G401.6 (cell line): ENCODE measurements around the gene RGR.

ENCODE experiments used
- FAIRE-seq: peaks from 2 replicates; lab custom pipeline; 2012; peaks lifted over from hg19 to GRCh38; lab: Jason Lieb, UNC

Gene RGR

DNA sequence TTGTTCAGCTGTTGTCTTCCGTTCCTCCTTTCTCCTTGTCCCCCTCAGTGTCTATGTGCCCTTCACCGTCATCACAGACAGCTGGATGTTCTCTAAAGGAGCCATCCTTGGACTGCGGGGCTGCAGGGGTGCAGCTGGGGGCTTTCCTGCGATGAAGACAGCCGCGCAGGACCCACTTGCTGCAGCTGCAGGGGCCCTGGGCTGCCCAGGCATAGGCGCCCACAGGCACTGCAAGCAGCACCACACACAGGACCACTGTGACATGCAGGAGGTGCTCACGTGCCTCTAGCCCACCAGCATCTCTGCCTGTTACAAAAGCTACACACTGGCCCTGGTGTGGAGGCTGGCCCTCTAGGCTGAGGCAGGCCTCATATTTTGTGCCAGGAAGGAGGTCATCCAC lies 22.9 kb upstream of the RGR start:
- no peak for FAIRE-seq

DNA sequence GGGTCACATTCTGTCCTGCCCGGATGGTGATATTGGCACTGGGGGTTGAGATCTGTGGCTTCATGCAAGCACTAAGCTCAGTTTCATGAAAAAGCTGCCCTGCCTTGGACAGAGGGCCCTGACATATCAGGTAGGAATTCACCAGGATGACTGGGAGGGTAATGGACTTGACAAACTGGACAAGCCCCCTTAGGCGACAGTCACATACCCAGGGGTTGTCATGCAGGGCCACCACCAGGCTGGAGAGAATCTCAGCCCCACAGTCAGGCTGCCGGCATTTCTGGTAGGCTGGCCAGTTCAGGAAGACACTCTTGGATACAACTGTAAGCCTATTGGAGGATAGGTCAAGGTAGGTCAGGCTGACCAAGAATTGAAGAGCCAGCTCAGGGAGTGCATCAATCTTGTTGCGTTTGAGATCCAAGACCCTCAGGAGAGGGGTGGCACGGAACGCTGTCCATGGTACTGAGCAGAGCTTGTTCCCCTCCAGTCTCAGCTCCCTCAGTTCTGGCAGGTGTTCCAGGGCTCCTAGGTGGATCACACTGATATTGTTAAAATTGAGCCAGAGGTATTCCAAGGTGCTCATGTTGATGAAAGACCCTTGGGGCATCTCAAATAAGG lies 20.3 kb upstream of the RGR start:
- no peak for FAIRE-seq

DNA sequence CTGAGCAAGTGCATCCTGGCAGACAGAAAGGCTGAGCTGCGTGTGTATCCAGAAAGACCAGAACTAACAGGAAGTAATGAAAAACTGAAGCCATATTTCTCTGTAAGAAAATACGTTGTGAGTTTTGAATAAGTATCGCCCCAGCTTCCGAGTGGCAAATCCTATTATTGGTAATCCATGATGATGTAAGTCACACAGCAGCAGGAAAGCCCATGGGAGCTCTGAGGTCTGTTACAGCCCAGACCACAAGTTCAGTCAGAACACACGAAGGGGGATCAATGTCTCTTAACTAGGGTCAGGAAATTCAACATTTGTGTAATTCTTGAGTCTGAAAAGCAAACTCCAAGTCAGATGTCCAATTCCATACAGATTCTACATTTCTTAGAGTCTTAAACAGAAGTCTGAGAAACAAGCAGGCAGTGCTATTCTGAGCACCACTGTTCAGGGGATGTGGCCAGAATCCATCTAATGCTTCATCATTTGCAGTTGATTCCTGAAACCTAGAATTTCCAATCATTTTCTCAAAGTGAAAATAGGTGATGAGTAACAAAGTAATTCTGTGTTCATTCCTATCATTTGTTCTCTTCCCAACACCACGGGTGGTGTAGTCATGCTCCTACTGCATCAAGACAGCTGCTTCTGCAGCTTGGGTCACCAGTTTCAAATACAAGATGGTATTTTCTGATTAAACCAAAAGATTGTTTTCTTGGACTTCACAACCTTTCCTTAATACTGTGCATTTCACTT lies 19.3 kb upstream of the RGR start, which contains the start of gene LRIT2:
LRIT2 (minus strand) TSS at position 118 of the 747 bp plus-strand sequence; CDS start at position 94, 24 bp downstream.
- FAIRE-seq = no peak

DNA sequence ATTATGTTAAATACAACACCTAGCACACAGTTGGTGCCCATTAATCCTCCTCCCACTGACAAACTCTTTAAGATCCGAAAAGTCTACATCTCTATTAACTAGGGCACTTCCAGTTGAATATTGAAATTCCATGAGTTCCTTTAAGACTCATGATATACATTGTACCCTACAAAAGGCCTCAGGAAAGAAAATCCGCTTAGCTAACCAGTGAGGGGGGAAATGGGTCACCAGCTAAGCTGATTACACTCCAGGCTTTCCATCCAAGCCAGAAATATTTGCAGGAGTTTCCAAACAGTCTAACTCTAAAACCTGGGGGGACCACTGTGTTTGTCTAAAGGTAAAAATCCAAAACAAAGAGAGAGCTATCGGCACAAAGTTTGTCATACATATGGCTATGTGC lies 18.2 kb upstream of the RGR start:
- no peak for FAIRE-seq

DNA sequence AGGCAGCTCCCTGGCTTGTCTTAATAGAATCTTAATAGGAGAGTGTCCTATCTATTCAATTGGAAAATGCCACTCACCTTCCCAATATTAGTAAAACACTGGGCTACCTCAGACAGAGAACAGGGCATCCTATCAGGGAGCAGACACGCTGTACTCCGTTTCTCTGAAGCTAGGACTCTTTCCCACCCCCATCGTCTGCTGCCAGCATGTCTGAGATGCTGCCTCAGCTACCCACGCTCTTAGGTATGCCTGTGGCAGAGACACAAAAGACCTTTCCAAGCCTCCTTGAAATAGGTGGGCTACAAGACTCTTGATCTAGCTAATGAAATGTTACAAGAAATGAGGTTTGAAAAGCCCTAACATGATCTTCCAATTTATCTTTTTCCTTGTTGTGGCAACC lies 17.0 kb upstream of the RGR start:
- FAIRE-seq = no peak

DNA sequence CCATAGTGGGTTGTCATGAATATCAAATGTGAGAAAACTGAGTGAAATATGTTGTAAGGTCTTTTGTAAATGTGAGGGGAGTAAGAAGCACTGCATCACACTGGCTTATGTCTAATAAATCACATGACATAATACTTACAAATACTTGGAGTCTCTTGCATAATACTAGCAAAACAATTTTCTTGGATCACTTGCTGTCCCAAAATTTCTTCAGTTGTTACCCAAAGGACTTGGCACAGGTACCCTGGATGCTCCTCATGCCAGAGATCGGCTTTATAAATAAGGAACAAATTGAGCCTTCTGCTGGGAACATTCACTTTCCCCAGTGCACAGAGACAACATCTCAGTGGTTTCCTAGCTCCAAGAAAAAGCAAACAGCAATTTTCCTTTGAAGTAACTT lies 14.5 kb upstream of the RGR start:
- FAIRE-seq = no peak

DNA sequence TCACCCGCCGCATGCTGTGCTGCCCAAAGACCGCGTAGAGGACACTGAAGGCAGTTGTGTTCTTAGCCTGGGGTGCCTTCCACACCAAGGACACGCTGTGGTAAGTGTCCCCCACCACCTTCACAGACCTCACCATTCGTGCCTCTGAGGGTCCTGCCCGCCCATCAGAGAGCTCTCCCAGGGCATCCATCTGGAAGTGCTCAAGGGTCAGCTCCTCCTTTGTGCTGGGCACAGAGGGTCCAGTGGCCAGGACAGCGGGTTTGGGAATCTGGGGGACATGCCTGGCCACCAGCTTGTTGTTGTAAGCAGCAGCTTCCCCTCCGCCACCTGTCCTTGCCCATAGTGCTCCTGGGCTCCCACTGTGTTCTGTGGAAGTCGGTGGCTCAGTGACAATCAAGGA lies 12.5 kb upstream of the RGR start:
- FAIRE-seq = no peak

DNA sequence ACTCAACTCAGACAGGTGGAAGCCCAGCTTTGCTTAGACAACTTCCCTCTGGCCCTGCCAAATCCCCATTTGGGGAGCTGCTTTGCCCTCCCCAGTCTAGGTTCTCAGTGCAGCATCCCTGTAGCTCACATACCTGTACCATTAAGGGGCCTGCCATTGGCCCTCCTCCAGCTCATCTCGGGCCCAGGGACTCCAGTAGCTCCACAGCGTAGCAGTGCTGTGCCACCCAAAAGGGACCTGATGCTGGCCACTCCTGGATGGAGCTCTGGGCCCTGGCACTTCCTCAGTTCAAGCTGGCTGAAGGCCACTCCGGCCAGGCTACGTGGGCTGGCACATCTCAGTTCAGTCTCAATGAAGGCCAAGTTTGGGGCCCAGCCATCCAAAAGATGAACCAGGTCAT lies 10.9 kb upstream of the RGR start:
- FAIRE-seq = no peak

DNA sequence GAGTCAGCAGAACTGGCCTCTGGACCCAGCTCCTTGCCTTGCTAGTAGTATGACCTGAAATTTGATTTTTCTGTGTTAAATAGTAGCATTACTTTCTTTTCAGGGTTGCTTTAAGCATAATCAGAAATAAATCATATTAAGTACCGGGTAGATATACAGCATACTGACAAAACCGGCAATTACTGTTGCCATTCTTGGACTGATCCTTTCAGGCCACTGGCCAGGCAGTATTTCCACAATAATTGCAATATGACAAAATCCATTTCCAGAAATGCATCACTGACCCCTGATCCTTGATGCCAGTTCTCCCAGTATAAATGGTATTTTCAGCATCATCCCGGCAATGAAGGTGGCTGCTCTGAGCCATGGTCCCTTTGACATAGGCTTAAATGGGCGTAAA lies 10.4 kb upstream of the RGR start:
- FAIRE-seq = no peak

DNA sequence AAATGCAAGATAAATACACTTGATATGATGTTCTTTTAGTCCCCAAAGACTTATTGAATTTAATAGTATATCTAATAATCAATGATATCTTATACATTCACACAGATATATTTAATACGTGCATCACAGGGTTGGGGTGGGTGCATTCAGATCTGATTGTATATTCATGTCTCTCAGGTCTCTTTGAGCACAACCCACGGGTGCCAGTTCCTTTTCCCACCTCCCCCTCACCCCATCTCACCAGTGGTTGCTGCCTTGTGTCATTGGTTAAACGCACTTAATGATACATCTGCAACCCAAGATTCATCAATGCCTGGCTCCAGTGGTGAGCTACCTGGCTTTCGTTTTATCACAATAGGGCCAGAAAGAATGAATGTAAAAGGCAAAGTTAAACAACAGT lies 9.8 kb upstream of the RGR start:
- no peak for FAIRE-seq

DNA sequence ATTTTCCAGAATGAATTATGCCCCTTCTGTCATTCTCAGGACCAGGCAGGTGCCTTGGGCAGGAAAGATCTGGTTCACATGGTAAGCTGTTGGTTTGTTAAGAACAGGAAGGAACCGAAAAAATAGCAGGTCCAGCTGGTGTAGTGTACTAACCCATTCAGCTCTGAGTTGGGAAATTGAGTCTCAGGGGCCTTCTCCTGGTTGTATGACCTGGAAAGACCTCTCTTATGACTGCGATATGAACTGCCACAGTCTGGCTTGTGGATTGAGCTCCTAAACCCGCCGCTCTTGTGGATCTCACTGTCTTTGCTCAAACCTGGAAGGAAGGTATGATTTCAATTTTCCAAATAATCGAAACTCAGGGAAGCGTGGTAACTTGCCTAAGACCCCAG lies 8.1 kb upstream of the RGR start:
- no peak for FAIRE-seq

DNA sequence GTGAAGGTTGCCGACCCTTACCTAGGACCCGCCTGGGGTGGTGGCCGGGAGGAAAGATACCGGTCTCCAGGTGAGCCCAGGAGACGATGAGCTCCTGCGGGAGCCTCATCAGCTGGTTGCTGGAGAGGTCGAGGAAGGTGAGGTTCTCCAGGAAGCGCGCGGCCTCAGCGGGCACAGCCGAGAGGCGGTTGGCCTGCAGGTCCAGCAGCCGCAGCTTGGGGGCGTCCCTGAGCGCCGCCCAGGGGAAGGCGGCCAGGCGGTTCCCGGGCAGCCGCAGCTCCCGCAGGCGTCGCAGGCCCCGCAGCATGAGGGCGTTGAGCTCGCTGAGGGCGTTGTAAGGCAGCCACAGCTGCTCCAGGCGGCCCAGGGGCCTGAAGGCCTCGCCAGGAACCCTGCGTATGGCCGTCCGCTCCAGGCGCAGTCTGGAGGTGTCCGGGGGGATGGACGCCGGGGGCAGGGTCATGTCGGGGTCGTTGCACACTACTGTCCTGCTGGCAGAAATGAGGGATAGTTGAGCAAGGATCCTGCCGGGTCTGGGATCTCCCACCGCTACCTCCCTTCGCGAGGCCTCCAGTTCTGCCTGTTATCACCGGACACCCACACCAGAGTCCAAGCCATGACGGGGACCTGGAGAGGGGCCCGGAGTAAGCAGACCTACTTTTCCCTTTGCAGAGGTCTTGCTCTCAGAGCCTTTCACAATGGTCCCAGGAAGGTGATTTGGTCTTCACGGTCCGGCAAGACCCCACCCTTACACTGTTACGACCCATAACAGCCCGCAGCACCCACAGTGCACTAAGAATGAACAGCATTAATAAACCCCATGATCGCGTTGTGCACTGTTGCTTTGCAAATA lies 7.4 kb upstream of the RGR start:
- FAIRE-seq = no peak

DNA sequence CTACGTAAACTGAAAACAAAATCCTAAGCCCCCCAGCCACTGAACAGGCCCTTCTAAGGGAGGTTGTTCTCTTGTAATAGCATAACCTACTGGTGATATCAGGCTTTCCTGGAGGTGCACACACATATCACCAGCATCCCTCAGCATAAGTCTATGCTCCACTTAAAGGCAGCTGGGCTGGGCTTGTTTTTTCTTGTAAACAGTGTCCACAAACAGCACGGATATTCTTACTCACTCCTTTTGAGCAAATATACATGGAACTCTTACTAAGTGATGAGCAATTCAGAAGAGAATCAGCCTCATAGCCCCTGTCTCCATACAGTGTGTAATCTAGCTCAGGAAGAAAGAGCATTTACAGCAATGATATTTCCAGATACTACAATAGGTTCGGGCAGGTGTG lies 5.9 kb upstream of the RGR start:
- no peak for FAIRE-seq

DNA sequence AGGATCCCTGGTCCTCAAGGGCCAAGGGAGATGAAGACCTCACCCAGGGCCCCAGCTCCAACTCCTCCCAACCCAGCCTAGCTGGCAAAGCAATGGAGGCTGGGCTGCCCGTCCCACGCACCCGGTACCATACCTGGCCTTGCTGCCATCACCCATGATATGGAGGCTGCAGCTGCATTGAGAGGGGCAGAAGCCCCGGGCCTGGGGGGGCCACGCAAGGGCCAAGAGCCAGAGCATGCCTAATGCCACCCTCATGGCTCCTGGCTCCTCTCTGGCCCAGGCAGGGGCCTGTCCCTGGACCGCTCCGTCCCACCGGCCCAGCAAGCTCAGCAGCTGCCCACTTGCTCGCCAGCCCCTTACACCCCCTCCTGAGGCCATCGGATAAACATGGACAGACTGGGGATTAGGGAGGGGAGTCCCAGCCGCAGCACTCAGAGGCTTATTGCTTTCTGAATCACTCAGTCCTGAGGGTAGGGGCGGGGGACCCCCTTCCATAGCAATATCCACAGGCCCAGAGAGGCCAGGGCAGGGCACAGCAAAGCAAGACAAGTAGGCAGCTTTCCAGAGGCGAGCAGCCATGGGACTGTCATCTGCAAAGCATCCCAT lies 3.6 kb upstream of the RGR start, which contains the start of gene LRIT1:
LRIT1 (minus strand) TSS at position 362 of the 606 bp plus-strand sequence; CDS start at position 255, 107 bp downstream.
- no peak for FAIRE-seq

DNA sequence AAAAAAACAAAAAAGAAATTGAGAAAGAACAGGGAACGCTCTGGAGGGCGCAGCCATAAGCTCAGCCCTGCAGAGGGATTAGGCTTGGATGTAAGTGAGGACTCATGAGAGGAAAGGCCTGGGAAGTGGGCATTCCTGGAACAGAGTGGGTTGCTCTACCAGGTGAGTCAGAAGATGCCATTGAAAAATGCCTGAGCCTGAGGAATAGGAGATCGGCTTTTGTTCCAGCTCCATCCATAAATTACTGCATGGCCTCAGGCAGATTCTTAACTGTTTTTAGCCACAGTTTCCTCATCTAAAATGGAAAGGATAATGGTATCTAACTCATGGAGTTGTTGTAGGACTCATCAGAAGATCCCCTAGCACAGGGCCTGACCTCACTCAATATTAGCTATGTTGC lies 1.1 kb upstream of the RGR start:
- FAIRE-seq = no peak

DNA sequence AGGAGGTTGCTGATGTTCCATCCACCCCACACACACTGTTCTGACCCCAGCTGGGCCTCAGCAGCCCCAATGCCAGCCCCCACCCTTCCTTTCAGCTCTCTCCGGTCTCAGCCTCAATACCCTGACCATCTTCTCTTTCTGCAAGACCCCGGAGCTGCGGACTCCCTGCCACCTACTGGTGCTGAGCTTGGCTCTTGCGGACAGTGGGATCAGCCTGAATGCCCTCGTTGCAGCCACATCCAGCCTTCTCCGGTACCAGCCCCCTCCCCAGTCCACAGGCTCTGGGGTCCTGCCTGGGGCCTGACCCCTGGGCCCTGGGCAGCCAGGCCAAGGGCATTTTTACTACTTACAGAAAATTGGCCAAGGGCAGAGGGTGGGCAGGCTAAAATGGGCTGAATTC lies 2.6 kb downstream of the RGR start:
- FAIRE-seq = no peak

DNA sequence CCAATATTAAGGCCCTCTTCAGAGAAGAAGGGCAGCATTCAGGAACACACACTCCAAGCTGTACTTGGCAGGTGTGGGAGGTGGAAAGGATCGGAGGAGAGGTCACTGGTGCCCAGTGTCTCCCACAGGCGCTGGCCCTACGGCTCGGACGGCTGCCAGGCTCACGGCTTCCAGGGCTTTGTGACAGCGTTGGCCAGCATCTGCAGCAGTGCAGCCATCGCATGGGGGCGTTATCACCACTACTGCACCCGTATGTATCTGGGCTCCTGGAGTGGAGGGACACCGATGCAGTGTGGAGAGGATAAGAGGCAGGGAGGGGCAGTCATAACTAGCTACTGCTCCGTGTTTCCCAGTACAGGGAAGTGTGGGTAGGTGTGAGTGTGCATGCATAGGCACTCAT lies 3.9 kb downstream of the RGR start:
- no peak for FAIRE-seq

DNA sequence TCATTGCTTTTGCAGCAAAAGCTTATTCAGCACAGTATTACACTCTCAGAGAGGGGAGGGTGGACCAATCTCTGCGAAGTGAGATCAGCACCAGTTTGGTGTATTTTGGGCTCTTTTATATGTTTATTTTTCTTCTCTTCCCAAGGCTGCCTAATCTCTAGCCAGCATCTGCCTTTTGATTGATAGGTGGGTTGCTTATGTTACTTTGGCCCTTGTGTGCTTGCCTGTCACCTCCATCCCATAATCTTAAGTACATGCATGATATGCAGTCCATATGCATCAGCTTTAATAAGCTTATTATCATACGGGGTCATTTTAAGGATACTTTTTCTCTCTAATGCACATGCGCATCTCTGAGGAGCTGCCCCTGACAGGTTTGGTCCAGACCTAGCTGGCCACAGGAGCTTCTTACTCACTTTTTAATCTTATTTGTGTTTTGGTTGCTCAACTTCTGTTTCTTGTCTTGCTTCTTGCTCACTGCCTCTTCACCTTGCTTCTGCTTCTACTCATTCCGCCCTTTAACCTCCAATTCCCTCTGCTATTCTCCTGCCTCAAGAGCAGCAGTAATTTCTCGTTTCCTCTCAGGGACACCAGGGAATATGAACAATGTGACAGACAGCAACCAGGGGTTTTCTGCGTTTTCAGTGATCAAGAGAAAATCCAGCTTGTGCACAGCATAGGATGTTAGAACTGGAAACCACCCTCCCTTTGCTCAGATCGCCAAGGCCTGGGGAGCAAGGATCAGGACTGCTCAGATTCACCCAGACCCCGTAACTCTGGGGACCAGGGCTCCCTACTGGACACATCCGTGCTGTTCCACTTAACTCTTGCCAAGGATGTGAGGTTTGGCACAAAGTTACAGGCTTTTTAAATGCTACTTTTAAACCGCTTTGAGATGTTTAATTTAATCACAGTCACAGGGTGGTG lies 10.0 kb downstream of the RGR start:
- no peak for FAIRE-seq

DNA sequence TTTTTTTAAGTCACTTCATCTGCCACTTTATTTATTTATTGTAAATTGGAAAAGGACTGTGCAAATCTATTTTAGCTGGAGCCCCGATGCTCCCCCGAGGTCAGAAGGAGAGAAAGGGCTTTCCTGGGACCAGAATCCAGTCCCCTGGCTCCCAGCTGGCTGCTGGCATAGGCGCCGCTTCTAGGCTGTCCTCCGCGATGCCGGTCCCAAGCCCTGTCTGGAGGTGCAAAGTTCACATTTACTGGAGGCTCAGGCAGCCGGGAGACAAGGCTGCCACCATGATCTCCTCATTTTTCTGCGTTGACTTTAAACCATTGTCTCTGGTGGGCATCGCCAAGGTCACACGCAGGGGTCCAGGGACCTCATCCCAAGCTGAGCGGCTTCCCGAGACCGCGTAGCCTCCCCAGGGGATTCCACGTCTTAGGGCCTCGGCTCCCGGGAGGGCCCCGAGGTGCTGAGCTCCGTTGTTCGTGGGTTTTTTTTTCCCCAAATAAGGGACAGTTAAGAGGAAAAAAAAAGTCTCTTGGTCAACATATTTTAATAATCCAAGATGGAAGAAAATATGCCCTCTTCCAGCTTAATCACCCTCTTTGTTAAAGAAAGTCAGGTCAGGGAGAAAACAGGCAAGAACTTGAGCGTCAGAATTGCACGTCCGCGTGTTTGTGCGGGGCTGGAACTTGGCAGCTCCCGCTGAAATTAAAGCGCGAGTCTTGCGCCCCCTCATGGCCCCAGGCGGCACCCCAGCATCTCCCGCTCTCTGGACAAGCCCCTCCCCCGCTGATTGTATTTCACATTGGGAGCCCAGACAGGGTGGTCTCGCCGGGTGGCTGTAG lies 11.9 kb downstream of the RGR start:
- FAIRE-seq = no peak

DNA sequence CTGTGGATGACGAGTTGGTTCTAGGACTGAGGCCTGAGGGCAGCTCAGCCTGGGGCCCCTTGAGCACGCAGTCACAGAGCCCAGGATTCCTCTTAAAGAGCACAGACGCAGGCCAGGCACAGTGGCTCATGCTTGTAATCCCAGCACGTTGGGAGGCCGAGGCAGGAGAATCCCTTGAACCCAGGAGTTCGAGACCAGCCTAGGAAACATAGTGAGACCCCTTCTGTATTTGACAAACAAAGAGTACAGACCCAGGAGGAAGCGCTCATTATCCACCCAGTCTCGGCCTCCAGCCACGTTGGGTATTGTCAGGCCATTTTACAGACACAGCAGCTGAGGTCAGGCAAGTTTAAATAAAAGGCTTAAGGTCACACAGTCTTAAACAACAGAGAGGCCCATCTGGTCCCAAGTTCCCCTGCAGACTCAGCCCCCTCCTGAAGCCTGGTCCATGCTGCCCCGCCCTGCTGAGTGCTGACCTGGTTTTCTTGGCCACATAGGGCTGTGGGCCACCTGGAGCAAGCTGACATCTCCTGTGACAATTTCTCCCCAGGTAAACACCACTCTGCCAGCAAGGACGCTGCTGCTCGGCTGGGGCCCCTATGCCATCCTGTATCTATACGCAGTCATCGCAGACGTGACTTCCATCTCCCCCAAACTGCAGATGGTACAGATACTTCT lies 12.6 kb downstream of the RGR start:
- no peak for FAIRE-seq
